ENCODE measurements around the gene TMIGD1.
"Not testable (repeated sequence)": the region's sequence is repeated elsewhere in the genome, so short reads cannot be mapped to it uniquely, and the experiment has no call there.

The TMIGD1 gene

DNA sequence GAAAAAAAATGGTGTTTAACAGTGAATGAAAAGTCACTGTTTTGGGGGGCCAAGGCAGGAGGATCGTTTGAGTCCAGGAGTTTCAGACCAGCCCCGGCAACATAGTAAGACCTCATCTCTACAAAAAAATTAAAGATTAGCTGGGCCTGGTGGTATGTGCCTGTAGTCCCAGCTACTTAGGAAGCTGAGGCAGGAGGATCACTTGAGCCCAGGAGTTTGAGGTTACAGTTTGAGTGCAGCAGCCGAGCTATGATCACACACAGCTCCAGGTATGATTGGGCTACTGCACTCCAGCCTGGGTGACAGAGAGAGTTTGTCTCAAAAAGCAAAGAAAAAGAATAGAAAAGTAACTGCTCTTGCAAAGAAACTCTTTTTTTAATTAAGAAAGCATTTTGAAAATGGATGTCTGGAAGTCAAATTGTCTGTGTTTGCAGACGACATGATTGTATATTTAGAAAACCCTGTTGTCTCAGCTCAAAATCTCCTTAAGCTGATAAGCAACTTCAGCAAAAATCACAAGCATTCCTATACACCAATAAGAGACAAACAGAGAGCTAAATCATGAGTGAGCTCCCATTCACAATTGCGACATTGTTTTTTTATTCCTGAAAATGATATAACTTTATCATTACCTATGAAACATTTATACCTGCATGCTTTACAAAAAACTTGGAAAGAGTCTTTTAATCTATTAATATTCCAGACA, 24.4 kb upstream of the TMIGD1 start:
- DNase-seq: no peak

DNA sequence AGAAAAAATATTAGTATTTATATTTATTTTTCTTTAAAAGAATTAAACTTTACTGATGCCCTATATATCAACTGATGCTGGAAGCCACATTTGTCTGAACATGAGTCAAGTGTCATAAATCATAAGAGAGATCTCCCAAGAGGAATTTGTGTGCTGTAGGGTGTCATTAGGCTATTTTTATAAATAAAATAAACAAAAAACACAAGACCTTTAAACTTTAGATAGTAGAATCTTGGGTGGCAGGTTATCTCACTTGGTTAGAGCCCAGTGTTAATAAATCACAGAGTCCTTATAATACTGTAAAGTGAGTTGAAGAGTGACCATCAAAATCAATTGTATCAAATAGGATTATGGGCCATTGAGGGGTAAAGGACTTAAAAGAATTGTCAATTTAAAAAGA, 23.6 kb upstream of the TMIGD1 start:
- no peak for DNase-seq

DNA sequence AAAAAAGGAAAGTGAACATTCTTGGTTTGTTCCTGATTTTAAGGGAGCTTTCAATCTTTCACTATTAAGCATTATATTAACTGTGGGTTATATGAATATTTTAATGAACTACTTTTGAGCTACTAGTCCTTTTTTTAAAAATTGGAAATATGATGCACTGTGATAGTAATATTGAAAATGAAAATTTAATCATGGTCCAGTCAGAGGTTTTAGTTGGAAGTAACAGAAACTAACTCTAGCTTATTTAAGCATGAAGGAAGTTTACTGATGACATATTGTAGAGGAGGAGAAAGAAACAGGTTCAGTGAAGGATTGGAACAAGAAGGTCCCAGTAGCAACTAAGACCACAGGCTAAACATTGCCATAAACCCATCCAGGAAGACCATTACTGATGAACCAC, 20.8 kb upstream of the TMIGD1 start:
- no peak for DNase-seq

DNA sequence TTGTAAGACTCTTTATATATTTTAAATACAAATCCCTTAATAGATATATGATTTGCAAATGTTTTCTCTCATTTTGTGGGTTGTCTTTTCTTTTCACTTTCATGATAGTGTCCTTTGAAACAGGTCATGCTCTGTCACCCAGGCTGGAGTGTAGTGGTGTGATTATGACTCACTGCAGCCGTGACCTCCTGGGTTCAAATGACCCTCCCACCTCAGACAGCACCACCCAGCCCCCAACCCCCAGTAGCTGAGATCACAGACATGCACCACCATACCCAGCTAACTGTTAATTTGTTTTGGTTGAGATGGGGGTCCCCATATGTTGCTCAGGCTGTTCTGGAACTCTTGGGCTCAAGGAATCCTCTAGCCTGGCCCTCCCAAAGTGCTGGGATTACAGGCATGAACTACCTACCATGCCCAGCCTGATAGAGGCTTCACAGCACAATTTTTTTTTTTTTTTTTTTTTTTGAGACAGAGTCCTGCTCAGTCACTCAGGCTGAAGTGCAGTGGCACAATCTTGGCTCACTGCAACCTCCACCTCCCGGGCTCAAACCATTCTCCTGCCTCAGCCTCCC, 18.5 kb upstream of the TMIGD1 start:
- no peak for DNase-seq

DNA sequence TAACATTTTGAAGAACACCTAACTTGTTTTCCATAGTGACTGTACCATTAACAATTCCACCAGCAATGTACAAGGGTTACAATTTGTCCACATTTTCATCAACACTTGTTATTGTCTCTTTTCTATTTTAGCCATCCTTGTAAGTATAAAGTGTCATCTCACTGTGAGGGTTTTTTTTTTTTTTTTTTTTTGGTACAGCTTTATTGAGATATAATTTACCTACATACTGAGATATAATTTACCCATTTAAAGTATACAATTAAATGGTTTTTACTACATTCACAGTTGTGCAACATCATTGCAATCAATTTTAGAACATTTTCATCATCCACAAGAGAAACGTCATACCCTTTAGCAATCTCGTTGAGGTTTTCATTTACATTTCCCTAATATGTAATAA, 17.9 kb upstream of the TMIGD1 start:
- DNase-seq: no peak

DNA sequence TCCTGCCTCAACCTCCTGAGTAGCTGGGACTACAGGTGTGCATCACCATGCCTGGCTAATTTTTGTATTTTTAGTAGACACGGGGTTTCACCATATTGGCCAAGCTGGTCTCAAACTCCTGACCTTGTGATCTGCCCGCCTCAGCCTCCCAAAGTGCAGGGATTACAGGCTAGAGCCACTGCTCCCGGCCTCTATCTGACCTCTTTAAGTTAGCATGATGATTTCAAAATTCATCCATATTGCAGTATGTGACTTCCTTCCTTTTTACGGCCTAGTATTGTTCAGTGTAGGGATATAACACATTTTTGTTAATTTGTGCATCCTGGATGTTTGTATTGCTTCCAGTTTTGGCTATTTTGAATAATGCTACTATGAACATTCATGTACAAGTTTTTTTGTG, 17.4 kb upstream of the TMIGD1 start:
- not testable (repeated sequence) for DNase-seq

DNA sequence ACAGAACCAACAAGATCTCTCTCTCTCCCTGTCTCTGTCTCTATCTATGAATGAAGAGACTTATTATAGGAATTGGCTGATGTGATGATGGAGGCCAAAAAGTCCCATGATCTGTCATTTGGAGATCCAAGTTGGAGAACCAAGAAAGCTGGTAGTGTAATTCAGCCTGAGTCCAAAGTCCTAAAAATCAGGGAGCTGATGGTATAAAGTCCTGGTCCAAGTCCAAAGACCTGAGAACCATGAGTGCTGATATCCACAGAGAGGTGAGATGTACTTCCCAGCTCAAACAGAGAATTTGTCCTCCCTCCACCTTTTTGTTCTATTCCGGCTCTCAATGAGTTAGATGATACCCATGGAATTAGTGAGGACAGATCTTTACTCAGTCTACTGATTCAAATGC, 15.4 kb upstream of the TMIGD1 start:
- DNase-seq: no peak

DNA sequence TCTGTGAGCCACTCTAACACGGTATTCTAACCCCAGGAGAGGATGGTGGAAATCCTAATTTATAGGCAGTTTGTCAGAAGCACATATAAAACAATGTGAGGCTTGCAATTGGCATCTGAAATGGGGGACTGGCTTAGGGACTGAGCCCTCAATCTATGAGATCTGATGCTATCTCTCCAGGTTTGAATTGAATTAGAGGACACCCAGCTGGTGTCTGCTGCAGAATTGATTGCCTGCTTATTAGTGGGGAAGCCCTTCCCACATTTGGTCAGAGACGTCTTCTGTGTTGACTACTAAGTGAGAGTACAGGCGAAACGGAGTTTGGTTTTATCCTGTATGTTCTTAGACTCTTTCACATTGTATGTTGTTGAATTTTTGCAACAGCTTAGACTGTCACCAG, 13.6 kb upstream of the TMIGD1 start:
- DNase-seq: no peak

DNA sequence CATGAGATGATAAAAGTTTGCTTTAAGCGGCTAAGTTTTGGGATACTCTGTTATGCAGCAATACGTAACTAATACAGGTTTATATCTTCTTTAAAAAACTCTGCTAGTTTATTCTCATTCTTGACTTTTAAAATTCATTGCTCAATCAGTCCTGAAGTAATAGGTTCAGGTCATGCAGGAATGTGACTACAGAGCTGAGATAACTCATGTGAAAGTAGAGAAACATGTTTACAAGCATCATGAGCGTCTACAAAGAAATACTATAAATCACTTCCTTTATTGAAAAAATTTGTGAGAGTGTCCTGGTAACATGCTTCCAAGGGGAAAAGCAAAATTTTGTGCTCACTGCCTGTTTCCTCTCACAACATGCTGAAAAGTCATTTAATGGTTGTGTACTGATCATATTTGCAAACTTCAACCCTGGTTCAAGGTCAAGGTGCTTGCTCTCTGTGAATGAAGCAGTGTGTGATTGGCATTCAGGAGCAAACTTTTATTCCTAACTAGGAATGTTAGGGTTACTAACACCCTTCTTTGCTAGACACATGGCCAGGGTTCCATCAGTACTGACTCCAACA, 12.5 kb upstream of the TMIGD1 start:
- no peak for DNase-seq

DNA sequence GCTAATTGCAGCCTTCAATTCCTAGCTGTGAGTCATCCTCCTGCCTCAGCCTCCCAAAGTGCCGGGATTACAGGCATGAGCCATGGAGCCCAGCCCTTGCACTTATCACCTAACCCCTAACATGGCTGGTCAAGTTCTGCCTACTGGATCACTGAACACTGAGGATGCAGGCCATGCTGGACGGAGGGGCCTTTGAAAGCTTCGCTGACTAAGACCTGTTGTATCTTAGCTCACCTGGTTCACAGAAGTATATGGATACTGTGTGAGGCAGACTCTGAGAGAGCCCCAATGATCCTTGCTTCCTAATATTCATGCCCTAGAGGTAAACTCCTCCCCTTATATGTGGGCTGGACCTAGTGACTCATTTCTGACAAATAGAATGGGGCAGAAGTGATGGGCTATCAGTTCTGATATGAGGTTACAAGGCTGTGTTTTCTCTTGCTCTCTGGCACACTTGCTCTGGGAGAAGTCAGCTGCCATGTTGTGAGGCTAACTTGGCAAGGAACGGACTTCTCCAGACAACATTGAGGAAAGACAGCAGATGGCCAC, 11.7 kb upstream of the TMIGD1 start:
- DNase-seq: no peak

DNA sequence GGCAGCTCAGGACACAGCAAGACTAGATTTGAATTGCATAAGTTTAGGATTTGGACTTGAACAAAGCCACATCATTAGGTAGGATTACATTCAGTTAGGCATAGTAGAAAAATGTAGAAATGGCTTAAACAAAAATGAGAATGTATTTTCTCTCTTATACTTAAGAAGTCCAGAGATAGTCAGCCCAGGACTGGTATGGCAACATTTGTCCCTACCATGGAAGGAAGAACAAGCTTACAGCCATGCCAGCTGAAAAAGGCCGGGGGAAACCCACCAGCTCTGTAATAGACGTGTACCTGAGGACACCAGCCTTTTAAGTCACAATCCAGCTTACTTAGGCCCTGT, 11.2 kb upstream of the TMIGD1 start:
- no peak for DNase-seq

DNA sequence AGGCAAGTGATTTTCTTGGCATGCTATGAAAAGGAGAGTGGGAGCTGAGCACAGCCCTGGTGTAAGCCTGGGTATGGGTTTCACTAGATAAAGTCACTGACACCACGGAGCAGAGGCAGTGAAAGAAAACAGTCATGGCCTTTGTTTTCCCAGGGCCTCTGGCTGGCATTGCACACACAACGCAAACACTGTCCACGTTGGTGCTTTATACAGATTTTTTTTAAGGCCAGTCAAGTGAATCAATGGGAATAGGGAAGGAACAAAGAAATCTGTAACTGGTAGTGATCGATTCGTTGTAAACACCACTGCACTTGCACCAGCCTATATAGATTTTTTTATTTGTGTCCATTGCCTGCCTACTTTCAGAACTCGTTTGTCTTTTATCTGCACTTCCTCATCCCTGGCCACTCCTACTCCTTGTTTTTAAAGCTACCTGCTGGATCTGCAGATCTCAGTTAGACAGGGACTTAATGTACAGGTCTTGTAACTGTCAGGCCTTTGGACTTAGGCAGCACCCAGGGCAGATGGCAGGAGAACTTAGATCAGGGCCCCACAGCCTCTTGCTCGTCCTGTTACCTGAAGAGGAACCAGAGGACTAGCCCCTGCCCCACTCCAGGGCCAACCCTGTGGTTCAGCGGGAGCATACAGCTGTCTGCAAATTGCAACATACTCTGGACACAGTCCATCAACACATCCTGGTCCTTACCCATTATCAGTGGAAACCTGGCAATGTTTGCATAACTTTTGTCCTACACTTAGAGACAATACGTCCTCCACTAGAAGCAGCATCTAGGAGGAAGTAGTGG, 10.6 kb upstream of the TMIGD1 start:
- DNase-seq: peak; percentile 64 to 65

DNA sequence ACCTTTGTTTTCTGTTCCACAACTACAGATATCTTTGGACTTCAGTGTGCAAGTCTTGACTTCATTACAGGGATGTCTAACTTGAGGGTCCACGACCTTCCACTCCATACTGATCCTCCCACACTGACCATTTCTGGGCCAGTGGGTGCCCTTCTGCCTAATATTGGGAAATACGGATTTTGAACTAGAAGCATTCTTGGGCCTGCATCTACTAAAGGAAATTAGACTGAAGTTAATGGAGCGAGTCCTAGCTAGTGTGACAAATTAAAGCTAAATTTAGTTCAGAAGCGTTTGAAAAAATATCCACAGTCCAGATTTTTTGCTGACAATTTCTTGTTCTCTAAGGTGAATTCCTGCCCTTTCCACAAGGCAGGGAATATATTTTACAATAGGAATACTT, 9.9 kb upstream of the TMIGD1 start:
- no peak for DNase-seq

DNA sequence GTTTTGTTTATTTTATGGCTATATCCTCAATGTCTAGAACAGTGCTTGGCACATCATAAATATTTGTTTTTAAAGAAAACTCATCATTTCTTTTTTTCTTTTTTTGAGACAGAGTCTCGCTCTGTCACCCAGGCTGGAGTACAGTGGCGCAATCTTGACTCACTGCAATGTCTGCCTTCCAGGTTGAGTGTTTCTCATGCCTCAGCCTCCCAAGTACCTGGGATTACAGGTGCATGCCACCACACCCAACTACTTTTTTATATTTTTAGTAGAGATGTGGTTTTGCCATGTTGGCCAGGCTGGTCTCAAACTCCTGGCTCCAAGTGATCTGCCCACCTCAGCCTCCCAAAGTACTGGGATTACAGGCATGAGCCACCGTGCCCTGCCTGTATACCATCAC, 9.4 kb upstream of the TMIGD1 start:
- DNase-seq: not testable (repeated sequence)

DNA sequence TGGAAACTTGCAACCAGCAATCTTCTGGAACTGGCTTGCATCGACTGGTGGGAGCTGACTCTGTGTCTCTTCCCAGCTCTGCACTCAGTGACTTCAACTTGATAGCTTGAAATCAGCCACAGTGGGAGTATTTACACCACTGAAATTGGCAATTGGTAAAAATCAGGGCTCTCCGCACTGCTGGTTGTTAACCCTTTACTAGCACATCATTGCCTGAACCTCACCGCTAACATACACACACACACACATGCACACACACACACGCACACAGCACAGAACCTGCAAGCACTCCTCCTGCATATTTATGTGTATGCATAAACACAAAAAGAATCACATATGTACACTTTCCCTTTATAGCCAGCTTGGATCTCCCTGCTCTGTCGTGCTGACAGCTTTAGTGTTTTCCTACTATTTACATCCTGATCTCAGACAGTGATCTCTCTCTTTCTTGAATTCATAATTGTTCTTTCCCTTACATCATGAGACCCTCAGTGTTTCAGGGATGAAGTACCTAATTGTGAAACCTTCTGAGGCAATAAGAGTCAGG, 7.9 kb upstream of the TMIGD1 start:
- DNase-seq: no peak

DNA sequence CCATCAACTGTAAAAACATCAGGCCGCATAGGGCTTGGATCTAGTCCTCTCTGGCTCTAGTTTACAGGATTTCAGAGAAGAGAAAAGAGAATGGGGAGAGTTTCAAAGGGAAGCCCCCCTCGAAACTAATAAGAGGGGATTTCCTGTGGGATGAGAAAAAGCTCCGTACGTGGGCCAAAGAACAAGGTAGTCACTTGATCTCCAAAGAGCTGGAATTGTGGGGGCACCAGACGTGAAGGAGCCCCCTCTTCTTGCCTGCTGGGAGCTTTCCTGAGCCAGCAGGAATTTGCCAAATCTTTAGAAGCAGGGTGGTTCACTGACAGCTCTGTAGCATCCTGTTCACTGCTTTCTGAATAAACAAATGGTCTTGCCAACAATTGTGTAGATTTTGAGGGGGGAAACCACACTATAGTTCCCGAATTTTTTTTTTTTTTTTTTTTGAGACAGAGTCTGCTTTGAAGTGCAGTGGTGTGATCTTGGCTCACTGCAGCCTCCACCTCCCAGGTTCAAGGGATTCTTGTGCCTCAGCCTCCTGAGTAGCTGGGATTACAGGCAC, 7.0 kb upstream of the TMIGD1 start:
- no peak for DNase-seq

DNA sequence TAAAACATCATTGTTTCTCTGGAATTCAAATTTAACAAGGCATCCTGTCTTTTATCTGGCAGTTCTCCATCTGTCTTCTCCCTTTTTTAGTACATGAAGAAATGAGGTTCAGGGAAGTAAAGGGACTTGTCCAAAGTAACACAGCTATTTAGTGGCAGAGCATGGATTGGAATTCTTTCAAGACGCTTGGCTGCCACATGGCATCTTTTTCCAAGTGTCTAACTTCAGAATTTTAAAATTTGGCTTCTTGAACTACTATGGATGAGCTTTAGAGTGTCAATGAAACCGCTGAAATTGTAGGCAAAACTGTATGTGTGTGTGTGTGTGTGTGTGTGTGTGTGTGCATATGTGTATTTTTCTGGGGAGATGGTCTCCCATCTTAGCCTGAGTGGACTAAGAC, 5.2 kb upstream of the TMIGD1 start:
- DNase-seq: no peak

DNA sequence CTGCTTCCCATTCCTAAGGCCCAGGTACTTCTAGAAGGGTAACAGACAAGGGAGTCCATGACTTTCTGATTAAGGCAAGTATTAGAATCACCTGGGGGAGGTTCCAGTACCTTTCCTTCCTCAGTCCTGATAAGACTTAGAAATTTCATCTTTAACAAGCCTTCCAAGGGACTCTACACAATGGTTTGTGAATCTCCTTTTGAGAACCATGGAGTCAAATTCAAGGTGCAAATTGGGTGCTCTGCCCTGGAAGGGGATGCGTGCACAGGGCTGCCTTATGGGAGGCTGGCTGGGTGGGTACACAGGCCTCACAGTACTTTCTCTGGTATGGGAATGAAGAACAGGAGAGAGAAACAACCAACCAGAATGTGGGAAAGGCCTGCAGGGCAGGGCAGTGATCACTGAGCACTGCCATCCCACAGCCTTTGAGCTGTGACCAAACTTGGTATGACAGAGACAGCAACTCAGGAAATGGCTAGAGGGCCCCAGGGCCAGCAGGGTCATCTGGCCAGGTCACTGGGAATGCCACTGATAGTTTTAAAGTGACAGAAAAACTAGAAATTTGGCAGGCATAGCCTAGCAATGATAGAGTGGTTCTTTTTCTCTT, 3.6 kb upstream of the TMIGD1 start:
- no peak for DNase-seq

DNA sequence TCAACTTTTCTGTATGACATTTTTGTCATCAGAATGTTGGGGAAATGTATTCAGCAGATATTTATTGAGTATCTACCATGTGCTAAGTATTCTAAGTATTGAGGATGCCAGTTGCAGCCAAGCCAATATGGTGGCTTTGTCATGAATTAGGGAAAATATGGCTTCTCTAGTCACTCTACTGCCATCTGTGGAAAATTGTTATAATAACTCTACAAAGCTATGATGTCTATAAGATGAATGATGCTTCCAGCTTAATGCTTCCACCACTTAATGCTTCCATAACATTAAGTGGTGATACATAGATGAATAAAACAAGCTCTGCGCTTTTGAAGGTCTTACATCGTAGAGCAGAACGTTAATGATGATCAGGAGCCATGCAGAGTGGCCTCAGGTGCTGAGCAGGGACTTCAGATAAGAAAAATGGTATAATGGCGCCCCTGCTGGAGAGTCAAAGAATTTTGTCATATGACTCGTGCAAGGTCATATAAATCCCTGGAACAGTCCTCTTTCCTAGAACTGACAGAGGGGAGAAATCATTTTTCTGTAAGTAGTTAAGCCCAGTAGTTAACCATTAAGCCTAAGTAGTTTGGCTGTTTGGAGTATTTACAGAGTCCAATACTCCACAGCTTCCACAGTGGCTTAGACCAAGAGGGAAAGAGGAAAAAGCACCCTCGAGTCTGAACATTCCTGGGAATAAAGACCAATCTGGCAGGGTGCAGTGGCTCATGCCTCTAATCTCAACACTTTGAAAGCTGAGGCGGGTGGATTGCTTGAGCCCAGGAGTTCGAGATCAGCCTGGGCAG, 2.7 kb upstream of the TMIGD1 start:
- peak; percentile 54 to 77 for DNase-seq

DNA sequence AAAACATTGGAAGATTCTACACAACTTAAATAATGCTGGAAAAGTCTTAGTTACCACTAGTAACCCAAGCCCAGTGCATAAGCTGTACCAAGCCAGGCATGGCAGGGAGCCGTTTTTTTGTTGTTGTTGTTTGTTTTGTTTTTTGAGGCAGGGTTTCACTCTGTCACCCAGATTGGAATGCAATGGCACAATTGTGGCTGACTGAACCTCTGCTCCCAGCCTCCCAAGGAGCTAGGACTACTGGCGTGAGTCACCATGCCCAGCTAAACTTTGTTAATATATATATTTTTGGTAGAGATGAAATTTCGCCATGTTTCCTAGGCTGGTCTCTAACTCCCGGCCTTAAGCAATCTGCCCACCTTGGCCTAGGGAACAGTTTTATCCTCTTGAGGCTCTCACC, 564 bp upstream of the TMIGD1 start:
- no peak for DNase-seq

DNA sequence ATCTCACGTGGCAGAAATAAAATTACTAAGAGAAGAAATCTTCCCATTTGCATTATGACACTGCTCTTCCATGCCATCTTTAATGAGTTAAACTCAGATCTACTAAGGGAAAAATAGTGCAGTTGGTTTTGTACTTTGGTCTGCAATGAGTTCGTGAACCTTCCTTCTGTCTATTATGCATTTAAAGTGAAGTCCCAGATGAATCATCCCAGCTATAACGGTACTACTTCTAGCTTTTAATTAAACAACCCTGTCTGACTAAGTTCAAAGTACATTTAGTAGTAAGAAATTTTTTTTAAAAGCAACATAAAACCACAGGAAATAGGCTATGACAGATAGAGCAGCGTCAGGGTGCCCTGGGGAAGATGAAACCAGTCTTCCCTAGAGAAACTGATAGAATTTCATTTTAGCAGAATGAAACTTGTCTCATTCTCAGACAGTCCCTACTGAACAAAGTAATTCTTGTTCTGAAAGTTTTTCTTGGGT, 1.8 kb downstream of the TMIGD1 start:
- DNase-seq: no peak

DNA sequence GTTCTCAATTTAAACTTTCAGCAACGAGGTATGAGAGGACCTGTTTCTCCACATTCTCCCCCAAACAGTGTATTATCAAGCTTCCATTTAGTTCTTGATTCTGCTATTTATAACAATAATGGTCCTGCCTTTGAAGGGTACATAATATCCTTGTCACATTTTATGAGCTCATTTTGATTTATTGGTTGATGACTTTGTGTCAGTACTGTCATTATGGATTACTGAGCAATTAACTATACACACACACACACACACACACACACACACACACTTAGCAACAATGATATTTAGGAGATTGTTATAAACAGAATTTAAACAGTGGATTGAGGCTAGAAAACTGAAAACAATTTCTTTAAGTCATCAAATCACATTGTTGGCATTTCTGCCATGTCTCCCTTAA, 7.0 kb downstream of the TMIGD1 start:
- peak in 1 of 2 experiments; percentile 19 for DNase-seq
